Measurements from ENCODE around the gene ADAMTSL5. TPM values are rescaled to one million over a fixed set of nuclear protein-coding genes. Genes with fewer than 3 reads are reported as not detected.

Gene ADAMTSL5
- total RNA-seq, 1 experiment from 2014 or later, result 0.86 TPM

DNA sequence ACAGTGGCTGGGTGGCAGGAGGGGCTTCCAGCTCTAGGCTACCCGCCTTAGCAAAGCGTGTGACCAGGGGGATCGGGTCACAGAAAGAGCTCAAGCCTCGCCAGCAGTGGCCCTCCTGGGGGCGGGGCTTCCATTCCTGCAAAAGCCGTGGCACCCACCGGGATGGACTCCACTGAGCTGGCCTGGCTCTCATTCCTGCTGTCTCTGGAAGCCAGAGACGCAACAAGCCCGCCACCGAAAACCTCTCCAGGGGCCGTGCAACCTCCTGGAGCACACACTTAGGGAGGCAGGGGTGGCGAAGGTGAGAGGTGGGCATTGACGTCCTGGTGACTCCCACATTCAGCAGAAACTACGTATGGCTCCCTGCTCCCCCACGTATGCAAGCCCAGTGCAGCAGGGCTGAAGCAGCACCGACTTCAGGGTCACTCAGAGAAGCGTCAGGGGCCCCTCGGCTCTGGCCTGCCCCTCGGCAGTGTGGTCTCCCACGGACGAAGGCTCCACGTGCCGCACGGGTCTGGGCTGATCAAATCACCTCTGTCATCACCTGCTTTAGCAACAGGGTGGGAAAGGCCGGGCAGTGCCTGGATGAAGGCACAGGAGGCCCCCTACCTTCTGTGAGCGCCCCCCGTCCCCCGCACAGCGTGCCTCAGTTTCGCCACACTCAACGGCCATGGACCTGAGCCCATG, 36.9 kb downstream of the ADAMTSL5 start:
- intact Hi-C loops (cut with micrococcal nuclease; ENCODE audit: unreplicated experiment), result no loop called here
- CTCF ChIA-PET, result no interaction called here
- POLR2A ChIA-PET (ENCODE audit: low non-redundant PET), result interaction anchor here (0.5 to 0.7 kb wide), 2 partner anchors 32 to 206 kb away, joined by 4 read pairs; no protein-coding TSS in a partner anchor
- peaks cover 4% of the 10 kb centered on the region for H3K36me3 ChIP-seq (ENCODE audit: insufficient read depth, low read length, poor library complexity, severe bottlenecking)
- H3K9me3 ChIP-seq (ENCODE audit: low read depth, low read length, poor library complexity, severe bottlenecking), result no peaks in the 10 kb centered on the region
- no TSS peak for BruUV-seq (replicated peaks)
- TF ChIP-seq EZH2 (IDR thresholded peaks at IDR 0.05; ENCODE audit: borderline replicate concordance, low read depth, low read length, poor library complexity, severe bottlenecking), result no peak
- TF ChIP-seq, protein P1, sequence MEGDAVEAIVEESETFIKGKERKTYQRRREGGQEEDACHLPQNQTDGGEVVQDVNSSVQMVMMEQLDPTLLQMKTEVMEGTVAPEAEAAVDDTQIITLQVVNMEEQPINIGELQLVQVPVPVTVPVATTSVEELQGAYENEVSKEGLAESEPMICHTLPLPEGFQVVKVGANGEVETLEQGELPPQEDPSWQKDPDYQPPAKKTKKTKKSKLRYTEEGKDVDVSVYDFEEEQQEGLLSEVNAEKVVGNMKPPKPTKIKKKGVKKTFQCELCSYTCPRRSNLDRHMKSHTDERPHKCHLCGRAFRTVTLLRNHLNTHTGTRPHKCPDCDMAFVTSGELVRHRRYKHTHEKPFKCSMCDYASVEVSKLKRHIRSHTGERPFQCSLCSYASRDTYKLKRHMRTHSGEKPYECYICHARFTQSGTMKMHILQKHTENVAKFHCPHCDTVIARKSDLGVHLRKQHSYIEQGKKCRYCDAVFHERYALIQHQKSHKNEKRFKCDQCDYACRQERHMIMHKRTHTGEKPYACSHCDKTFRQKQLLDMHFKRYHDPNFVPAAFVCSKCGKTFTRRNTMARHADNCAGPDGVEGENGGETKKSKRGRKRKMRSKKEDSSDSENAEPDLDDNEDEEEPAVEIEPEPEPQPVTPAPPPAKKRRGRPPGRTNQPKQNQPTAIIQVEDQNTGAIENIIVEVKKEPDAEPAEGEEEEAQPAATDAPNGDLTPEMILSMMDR (conservative IDR thresholded peaks at IDR 0.05; ENCODE audit: low read depth, low read length), result no peak
- H3K4me1 ChIP-seq (ENCODE audit: insufficient read depth, low read length, poor library complexity, severe bottlenecking), result peaks cover 12% of the 10 kb centered on the region
- no peak for DNase-seq (ENCODE audit: low spot score)
- H3K4me3 ChIP-seq (ENCODE audit: low read depth, low read length, poor library complexity, severe bottlenecking), result no peak overlapping the region
- H3K27me3 ChIP-seq (replicated peaks; ENCODE audit: insufficient read depth, low read depth, low read length, poor library complexity), result peaks cover 15% of the 10 kb centered on the region
- no peak overlapping the region for H3K27ac ChIP-seq (ENCODE audit: low read depth, low read length, poor library complexity, severe bottlenecking)

DNA sequence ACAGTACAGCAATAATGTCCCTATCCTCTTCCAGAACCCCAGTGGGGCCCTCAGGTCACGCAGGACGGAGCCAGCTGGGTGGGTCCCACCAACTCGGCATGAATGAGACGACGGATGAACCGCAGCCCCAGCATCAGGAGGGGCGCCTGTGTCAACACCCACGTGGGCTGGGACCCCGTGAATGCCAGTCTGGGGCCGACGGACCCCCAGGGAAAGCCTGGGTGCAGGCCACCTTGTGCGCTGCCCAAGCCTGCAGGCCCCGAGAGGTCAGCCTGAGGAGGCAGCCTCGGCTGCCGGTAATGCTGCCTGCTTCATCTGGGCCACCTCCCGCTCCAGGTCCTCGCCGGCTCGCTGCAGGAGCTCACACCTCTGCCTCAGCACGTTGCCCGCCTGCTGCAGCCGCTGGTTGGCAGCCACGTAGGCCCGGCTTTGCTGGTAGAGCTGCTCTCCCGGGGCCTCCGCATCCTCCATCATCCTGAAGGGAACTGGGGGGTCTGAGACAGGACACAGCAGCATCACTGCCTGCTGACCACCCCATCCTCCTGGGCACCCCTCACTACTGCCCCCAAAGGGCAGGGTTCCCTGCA, 38.0 kb downstream of the ADAMTSL5 start:
- Histone ChIP-seq H3K36me3 (ENCODE audit: insufficient read depth, low read length, poor library complexity, severe bottlenecking) (peaks cover 4% of the 10 kb centered on the region), H3K9me3 (ENCODE audit: low read depth, low read length, poor library complexity, severe bottlenecking) (no peaks in the 10 kb centered on the region), H3K4me1 (ENCODE audit: insufficient read depth, low read length, poor library complexity, severe bottlenecking) (peaks cover 21% of the 10 kb centered on the region), H3K27me3 (replicated peaks; ENCODE audit: insufficient read depth, low read depth, low read length, poor library complexity) (peaks cover 26% of the 10 kb centered on the region), H3K27ac (ENCODE audit: low read depth, low read length, poor library complexity, severe bottlenecking) (no peak overlapping the region), H3K4me3 (ENCODE audit: low read depth, low read length, poor library complexity, severe bottlenecking) (no peak overlapping the region)
- no TSS peak for BruUV-seq (replicated peaks)
- DNase-seq (ENCODE audit: low spot score), result no peak
- ChIA-PET POLR2A (ENCODE audit: low non-redundant PET) (interaction anchor here (0.5 kb wide), 1 partner anchor 205 kb away, joined by 4 read pairs; no protein-coding TSS in a partner anchor), CTCF (no interaction called here)
- intact Hi-C loops (cut with micrococcal nuclease; ENCODE audit: unreplicated experiment), result no loop called here
- TF ChIP-seq, protein P1 (conservative IDR thresholded peaks at IDR 0.05; ENCODE audit: low read depth, low read length), result no peak
- no peak for TF ChIP-seq EZH2 (IDR thresholded peaks at IDR 0.05; ENCODE audit: borderline replicate concordance, low read depth, low read length, poor library complexity, severe bottlenecking)

DNA sequence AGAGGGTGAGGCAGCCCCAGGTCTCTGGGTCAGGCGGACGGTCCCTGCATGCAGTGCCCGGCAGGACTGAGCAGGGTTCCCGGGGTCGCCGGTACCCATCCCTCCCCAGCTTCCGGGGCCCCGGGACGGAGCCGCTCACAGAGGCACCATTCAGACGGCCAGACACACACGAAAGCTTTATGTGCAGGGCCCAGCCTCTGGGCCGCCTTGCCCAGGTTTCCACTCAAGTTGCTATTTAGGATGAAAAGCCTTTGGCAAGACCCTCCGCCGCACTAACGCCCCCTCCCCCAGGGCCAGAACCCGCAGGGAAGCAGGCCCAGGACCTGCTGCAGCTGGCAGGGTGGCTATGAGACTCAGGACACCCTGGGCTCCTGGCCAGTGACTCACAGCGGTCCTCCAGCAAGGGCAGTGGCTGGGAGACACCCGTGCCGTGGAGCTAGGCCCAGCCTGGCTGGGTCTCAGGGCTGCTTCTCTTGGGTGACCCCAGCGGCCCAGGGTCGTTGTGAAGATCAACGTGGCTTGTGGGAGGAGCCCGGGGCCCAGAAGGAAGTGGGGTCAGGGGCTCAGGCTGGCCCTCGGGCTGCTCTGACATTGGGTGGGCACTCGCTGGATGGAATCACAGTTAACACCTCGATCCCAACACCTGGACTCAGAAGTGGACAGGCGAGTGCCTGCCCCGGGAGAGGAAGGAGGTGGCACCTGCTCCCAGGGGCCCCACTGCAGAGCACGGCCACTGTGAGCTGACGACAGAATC, 38.6 kb downstream of the ADAMTSL5 start:
- intact Hi-C loops (cut with micrococcal nuclease; ENCODE audit: unreplicated experiment), result no loop called here
- no peak overlapping the region for H3K27ac ChIP-seq (ENCODE audit: low read depth, low read length, poor library complexity, severe bottlenecking)
- ChIA-PET POLR2A (ENCODE audit: low non-redundant PET) (no interaction called here), CTCF (interaction anchor here (0.6 to 0.7 kb wide), 2 partner anchors 12 to 951 kb away, joined by 3 to 4 read pairs; no protein-coding TSS in a partner anchor)
- no TSS peak for BruUV-seq (replicated peaks)
- H3K9me3 ChIP-seq (ENCODE audit: low read depth, low read length, poor library complexity, severe bottlenecking), result no peaks in the 10 kb centered on the region
- peaks cover 30% of the 10 kb centered on the region for H3K27me3 ChIP-seq (replicated peaks; ENCODE audit: insufficient read depth, low read depth, low read length, poor library complexity)
- H3K4me3 ChIP-seq (ENCODE audit: low read depth, low read length, poor library complexity, severe bottlenecking), result no peak overlapping the region
- DNase-seq (ENCODE audit: low spot score), result no peak
- TF ChIP-seq, protein P1 (conservative IDR thresholded peaks at IDR 0.05; ENCODE audit: low read depth, low read length), result no peak
- TF ChIP-seq EZH2 (IDR thresholded peaks at IDR 0.05; ENCODE audit: borderline replicate concordance, low read depth, low read length, poor library complexity, severe bottlenecking), result no peak
- H3K4me1 ChIP-seq (ENCODE audit: insufficient read depth, low read length, poor library complexity, severe bottlenecking), result peaks cover 24% of the 10 kb centered on the region
- H3K36me3 ChIP-seq (ENCODE audit: insufficient read depth, low read length, poor library complexity, severe bottlenecking), result peaks cover 4% of the 10 kb centered on the region

Data from A673 (cell line).